ENCODE data around the gene ZNF213.
"Not testable (repeated sequence)": the region's sequence is repeated elsewhere in the genome, so short reads cannot be mapped to it uniquely, and the experiment has no call there.

Gene ZNF213

GRCh38 chr16:3158510-3159314 lies 23.9 kb downstream of the ZNF213 start:
- TF ChIP-seq CTCF (IDR thresholded peaks at IDR 0.05; ENCODE audit: extremely low read depth, insufficient read depth, missing control alignments): no peak
- in situ Hi-C loops (cut with MboI; ENCODE audit: low pct_unique_long_range_greater_than_20kb, low sequenced_read_pairs, unreplicated experiment): no loop called here
- peak; percentile 95 for DNase-seq (ENCODE audit: low spot score)

- in situ Hi-C loops (cut with MboI; ENCODE audit: low pct_unique_long_range_greater_than_20kb, low sequenced_read_pairs, unreplicated experiment): loop anchor here (10.0 kb wide), 1 partner anchor 97 kb away; the partner anchor contains the start of gene IL32
- no peak for TF ChIP-seq CTCF (IDR thresholded peaks at IDR 0.05; ENCODE audit: extremely low read depth, insufficient read depth, missing control alignments)
- DNase-seq (ENCODE audit: low spot score): no peak
Observed at GRCh38 chr16:3161235-3162018, 26.6 kb downstream of the ZNF213 start.

GRCh38 chr16:3164121-3164991 lies 29.5 kb downstream of the ZNF213 start:
- TF ChIP-seq CTCF (IDR thresholded peaks at IDR 0.05; ENCODE audit: extremely low read depth, insufficient read depth, missing control alignments): no peak
- in situ Hi-C loops (cut with MboI; ENCODE audit: low pct_unique_long_range_greater_than_20kb, low sequenced_read_pairs, unreplicated experiment): loop anchor here (10.0 kb wide), 1 partner anchor 100 kb away; the partner anchor contains the start of gene IL32
- DNase-seq (ENCODE audit: low spot score): no peak

- no peak for DNase-seq (ENCODE audit: low spot score)
- in situ Hi-C loops (cut with MboI; ENCODE audit: low pct_unique_long_range_greater_than_20kb, low sequenced_read_pairs, unreplicated experiment): loop anchor here (10.0 kb wide), 1 partner anchor 100 kb away; the partner anchor contains the start of gene IL32
- no peak for TF ChIP-seq CTCF (IDR thresholded peaks at IDR 0.05; ENCODE audit: extremely low read depth, insufficient read depth, missing control alignments)
Observed at GRCh38 chr16:3165111-3165822, 30.4 kb downstream of the ZNF213 start.

GRCh38 chr16:3166505-3166886 lies 31.7 kb downstream of the ZNF213 start:
- TF ChIP-seq CTCF (IDR thresholded peaks at IDR 0.05; ENCODE audit: extremely low read depth, insufficient read depth, missing control alignments): no peak
- DNase-seq (ENCODE audit: low spot score): no peak
- in situ Hi-C loops (cut with MboI; ENCODE audit: low pct_unique_long_range_greater_than_20kb, low sequenced_read_pairs, unreplicated experiment): loop anchor here (10.0 kb wide), 1 partner anchor 102 kb away; the partner anchor contains the start of gene IL32

GRCh38 chr16:3168729-3169128 lies 33.9 kb downstream of the ZNF213 start:
- in situ Hi-C loops (cut with MboI; ENCODE audit: low pct_unique_long_range_greater_than_20kb, low sequenced_read_pairs, unreplicated experiment): loop anchor here (10.0 kb wide), 1 partner anchor 104 kb away; the partner anchor contains the start of gene IL32
- DNase-seq (ENCODE audit: low spot score): not testable (repeated sequence)
